Right lobe of liver (tissue), 6 donors: ENCODE results near the gene STAB1. TPM values are rescaled to one million over a fixed set of nuclear protein-coding genes. Genes with fewer than 3 reads are reported as not detected.
A peak's percentile ranks its signal among the peaks of the same experiment; 100 is the strongest.

Experiments used
- ATAC-seq, 4 donors: fragments of 200-7000 bp; cut with Tn5 transposase; one replicate each; pipeline ENCODE4 v1.9.1; 2020; ENCODE audit warnings: mild to moderate bottlenecking in 4 of 4, moderate library complexity in 4 of 4
- DNase-seq, 3 donors: peaks; one replicate each; pipeline ENCODE4 v3.0.0-alpha.2; 2020
- H3K27ac ChIP-seq, 3 donors: fragments of 200-600 bp; one replicate each; pipeline ENCODE4 v1.8.0; 2022
- H3K27me3 ChIP-seq, 2 donors: fragments of 200-600 bp; one replicate each; pipeline ENCODE4 v1.8.0; 2022
- H3K36me3 ChIP-seq, 4 donors: fragments of 200-600 bp; sonication (generic) in 1 of 4; one replicate each; pipeline versions ENCODE4 v1.5.1 to v1.8.0; 2017 to 2022; ENCODE audit warnings: control low read depth in 1 of 4
- H3K4me1 ChIP-seq, 4 donors: fragments of 200-600 bp; sonication (generic) in 1 of 4; one replicate each; pipeline versions ENCODE4 v1.5.1 to v1.8.0; 2017 to 2022; ENCODE audit warnings: control low read depth in 1 of 4
- H3K4me3 ChIP-seq, 3 donors: fragments of 200-600 bp; one replicate each; pipeline ENCODE4 v1.8.0; 2022
- H3K9me3 ChIP-seq, 4 donors: fragments of 200-600 bp; sonication (generic) in 1 of 4; one replicate each; pipeline versions ENCODE4 v1.5.1 to v1.8.0; 2017 to 2022; ENCODE audit warnings: control low read depth in 1 of 4
- POLR2A ChIP-seq: fragments of 450-650 bp; IDR thresholded peaks from one replicate; pipeline ENCODE4 v1.6.1; 2017; ENCODE audit warnings: antibody characterized with exemption, mild to moderate bottlenecking
- WGBS: methylation state at CpG from one replicate; pipeline ENCODE4 v1.1.6; 2018; ENCODE audit warnings: low coverage, low lambda C conversion rate; ENCODE audit not compliant: insufficient coverage; ENCODE audit errors: missing lambda C conversion rate; 5-methylcytosine and 5-hydroxymethylcytosine counted together
- intact Hi-C, 2 donors: fragments of 100-400 bp; cut with DNase I; formaldehyde crosslinking; loops; one replicate each; pipeline versions ENCODE4 v1.11.2 to v1.14.1; 2022
- total RNA-seq, 6 experiments: library from RNA; depleted of rRNA in 2 of 6; stranded (reverse); fragments of >200 nt in 2 of 6; fragmentation: NEBNext Ultra II Directional in 3 of 6; extraction: Animal tissue kit (Norgen Biotek cat#: 25700) in 3 of 6; gene quantifications; one replicate each; pipeline versions ENCODE4 v1.1.0 to v1.2.4, GENCODE V29; 2016 to 2023
- TF ChIP-seq, protein P1 (sequence below), 4 donors: fragments of 200-600 bp in 3 of 4; fragments of 450-650 bp in 1 of 4; IDR thresholded peaks; one replicate each; pipeline versions ENCODE4 v1.5.1 to v1.8.0; 2016 to 2022; ENCODE audit warnings: antibody characterized with exemption in 4 of 4, mild to moderate bottlenecking in 2 of 4
- donor health status: DM: no; HTN: yes; CAD: no.
- donor health status: DM: no; HTN: no; CAD: no.
- donor health status: DM: no; HTN: no; CAD: no.
- donor health status: DM: no; HTN: yes; CAD: no.
- donor health status: DM: no; HTN: yes; CAD: no.

The STAB1 gene
- total RNA-seq, 6 experiments from 2014 or later, result 60.7 to 268 (median 92.5) TPM

DNA sequence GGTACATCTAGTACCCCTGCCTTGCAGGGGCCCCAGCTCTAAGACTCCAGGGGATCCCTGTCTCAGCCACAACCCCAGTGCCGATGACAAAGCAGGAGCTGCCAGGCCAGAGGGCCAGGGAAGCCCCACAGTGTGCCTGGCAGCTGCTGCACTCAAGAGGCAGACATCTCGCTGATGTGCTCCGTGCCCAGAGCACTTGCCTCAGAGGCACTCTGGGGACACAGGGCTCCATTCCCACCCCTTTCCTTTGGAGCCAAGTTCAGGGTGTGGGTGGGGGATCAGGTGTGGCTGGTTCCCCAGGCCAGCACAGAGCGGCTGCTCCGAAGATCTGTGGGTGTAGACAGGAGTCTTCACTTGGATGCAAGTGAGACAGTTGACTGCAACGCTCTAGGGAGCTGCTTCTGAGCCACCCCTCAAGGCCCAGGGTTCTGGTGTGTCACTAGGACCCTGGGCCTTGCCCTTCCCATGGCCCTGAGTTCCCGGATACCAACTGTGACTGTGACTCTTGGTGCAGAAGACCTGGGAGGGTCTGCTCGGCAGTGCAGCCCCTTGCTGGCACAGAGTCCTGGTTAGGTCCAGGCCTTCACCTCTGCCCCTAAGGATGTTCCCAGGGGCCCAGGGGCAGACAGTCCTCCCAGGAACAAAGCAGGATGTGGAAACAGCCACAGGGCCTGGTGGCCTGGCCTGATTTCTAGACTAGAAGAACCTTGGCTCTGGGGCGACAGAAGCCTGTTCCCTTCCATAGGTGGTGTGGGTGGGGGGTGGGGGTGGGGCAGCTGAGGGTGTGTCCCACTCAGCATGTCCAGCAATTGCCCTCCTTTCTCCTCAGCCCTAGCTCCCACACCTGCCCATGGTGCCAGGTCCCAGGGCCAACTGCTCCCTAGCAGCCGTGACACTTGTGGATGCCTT is 36.0 kb downstream of the STAB1 start:
- intact Hi-C loops, result no loop called here
- ATAC-seq, result no peak
- H3K9me3 ChIP-seq, result no peaks in the 10 kb centered on the region
- H3K27ac ChIP-seq, result no peak overlapping the region
- no peak for TF ChIP-seq POLR2A
- TF ChIP-seq, protein P1, sequence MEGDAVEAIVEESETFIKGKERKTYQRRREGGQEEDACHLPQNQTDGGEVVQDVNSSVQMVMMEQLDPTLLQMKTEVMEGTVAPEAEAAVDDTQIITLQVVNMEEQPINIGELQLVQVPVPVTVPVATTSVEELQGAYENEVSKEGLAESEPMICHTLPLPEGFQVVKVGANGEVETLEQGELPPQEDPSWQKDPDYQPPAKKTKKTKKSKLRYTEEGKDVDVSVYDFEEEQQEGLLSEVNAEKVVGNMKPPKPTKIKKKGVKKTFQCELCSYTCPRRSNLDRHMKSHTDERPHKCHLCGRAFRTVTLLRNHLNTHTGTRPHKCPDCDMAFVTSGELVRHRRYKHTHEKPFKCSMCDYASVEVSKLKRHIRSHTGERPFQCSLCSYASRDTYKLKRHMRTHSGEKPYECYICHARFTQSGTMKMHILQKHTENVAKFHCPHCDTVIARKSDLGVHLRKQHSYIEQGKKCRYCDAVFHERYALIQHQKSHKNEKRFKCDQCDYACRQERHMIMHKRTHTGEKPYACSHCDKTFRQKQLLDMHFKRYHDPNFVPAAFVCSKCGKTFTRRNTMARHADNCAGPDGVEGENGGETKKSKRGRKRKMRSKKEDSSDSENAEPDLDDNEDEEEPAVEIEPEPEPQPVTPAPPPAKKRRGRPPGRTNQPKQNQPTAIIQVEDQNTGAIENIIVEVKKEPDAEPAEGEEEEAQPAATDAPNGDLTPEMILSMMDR (IDR thresholded peaks at IDR 0.05), result no peak
- peaks cover 0 to 4% (median 0%) of the 10 kb centered on the region in 4 donors for H3K4me1 ChIP-seq
- H3K27me3 ChIP-seq, result no peaks in the 10 kb centered on the region
- H3K4me3 ChIP-seq, result no peak overlapping the region
- peak in 2 of 3 donors; percentile 18 to 39 for DNase-seq
- H3K36me3 ChIP-seq, result no peaks in the 10 kb centered on the region
- 73% methylated on average over 2 of the region's 10 CpGs for WGBS

DNA sequence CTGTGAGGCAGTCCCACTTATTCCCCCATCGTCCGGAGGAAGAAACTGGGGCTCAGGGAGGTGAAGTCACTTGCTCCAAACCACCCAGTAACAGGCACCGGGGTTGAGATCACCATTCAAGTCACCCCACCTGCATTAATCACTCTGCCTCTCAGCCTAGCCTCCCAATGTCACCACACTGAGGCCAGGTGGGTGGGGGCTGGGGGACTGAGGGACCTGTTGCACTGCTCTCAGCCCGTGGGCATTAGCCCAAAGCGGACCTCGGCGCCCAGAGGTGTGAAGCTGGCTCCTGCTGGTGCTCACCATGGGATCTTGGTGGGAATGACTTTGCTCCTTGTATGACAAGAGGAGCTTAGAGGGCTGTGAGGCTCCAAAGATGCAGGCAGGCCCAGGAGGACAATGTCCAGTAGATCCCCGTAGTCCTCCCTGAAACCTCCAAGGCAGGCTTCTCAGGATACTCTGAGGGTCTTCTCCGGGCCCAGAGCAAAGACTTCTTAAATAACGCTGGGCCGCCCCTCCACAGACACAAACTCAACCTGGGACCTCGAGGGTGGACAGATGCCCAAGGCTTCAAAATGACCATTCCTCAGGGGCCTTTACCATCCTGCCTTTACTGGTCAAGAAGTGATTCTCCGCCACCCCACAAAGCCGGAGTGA is 36.9 kb downstream of the STAB1 start:
- peaks cover 0 to 4% (median 0%) of the 10 kb centered on the region in 4 donors for H3K4me1 ChIP-seq
- H3K9me3 ChIP-seq, result no peaks in the 10 kb centered on the region
- TF ChIP-seq, protein P1 (IDR thresholded peaks at IDR 0.05), result no peak
- no peak for TF ChIP-seq POLR2A
- WGBS, result 77% methylated on average over 7 of the region's 14 CpGs
- no peak overlapping the region for H3K27ac ChIP-seq
- H3K36me3 ChIP-seq, result no peaks in the 10 kb centered on the region
- H3K4me3 ChIP-seq, result no peak overlapping the region
- ATAC-seq (no peak), DNase-seq (peak in 2 of 3 donors; percentile 23 to 38)
- no peaks in the 10 kb centered on the region for H3K27me3 ChIP-seq
- intact Hi-C loops, result no loop called here

DNA sequence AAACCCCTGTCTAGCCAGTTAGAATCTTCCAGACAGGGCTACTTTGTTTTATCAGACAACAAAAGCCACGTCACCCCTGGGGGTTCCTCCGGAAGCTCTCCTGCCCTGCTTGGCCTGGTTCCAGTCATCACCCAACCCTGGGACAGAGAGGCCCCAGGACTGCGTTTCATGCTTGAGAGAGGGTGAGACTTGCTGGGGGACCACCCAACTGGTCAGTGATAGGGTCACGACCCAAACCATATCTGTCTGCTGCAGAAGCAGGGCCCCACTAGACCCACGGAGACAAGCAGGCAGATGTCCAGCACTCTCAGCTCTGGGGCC is 37.3 kb downstream of the STAB1 start:
- TF ChIP-seq, protein P1 (IDR thresholded peaks at IDR 0.05), result no peak
- no peak for TF ChIP-seq POLR2A
- ATAC-seq (no peak), DNase-seq (peak in 2 of 3 donors; percentile 36 to 44)
- H3K9me3 ChIP-seq, result no peaks in the 10 kb centered on the region
- peak overlapping the region; percentile 31 to 46 (median 35) for H3K4me3 ChIP-seq
- no peak overlapping the region for H3K27ac ChIP-seq
- no peaks in the 10 kb centered on the region for H3K27me3 ChIP-seq
- intact Hi-C loops, result no loop called here
- WGBS, result 27% methylated on average over 3 of the region's 5 CpGs
- H3K36me3 ChIP-seq, result no peaks in the 10 kb centered on the region
- peaks cover 0 to 4% (median 0%) of the 10 kb centered on the region in 4 donors for H3K4me1 ChIP-seq

DNA sequence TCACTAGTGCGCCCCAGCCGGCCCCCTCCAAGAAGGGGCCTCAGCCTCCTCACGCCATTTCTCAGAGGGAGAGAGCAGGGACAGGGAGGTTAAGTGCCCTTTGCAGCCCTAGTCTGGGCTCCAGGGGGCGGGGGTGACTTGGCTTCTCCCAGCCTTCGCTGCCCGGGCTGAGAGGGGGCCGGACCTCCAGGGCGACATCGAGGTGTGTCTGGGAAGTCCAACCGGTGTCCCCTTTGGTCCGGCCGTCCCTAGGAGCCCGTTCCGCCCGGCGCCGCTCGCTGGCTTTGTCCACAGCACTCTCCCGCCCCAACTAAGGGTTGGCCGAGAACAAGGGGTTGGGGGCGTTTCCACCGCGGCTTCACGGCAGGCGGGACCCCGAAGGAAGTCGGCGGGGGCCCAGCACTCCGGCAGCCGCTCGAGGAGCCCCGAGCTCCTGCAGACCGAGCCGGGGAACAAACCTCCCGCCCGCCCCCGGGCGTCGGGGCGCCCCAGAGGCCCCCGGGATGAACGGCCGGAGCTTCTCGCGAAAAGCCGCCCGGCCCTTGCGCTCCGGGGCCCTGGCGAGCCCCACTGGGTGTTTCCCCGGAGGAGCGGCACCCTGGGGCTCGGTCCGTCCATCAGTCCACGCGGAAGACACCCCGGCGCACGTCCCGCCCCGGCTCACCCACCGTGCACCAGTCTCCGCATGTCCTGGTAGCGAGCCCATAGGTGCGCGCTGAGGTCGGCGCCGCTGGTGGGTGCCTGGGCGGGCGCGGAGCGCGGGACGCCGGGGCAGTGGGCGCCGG is 37.9 kb downstream of the STAB1 start:
- Histone ChIP-seq H3K9me3 (no peaks in the 10 kb centered on the region), H3K4me1 (peaks cover 0 to 9% (median 0%) of the 10 kb centered on the region in 4 donors), H3K36me3 (no peaks in the 10 kb centered on the region), H3K4me3 (peak overlapping the region; percentile 31 to 46 (median 35)), H3K27me3 (no peaks in the 10 kb centered on the region), H3K27ac (no peak overlapping the region)
- ATAC-seq (no peak), DNase-seq (peak; percentile 33 to 56 (median 49))
- 10% methylated on average over 19 of the region's 78 CpGs for WGBS
- intact Hi-C loops, result no loop called here
- TF ChIP-seq, protein P1 (IDR thresholded peaks at IDR 0.05), result no peak
- no peak for TF ChIP-seq POLR2A
